HUES6 (cell line): Measurements from ENCODE around the gene RBCK1.
A peak's percentile ranks its signal among the peaks of the same experiment; 100 is the strongest.

Experiments used
- H3K27ac ChIP-seq: 2 replicates; pipeline ENCODE4 v1.7.0; 2013; ENCODE audit warnings: low read depth, mild to moderate bottlenecking, low read length, inconsistent platforms
- H3K27me3 ChIP-seq: 2 replicates; pipeline ENCODE4 v1.6.1; 2013; ENCODE audit warnings: low read length; ENCODE audit not compliant: control insufficient read depth, insufficient read depth
- H3K36me3 ChIP-seq: 2 replicates; pipeline ENCODE4 v1.6.1; 2013; ENCODE audit warnings: low read length; ENCODE audit not compliant: control insufficient read depth, insufficient read depth
- H3K4me1 ChIP-seq: 2 replicates; pipeline ENCODE4 v1.6.1; 2013; ENCODE audit warnings: low read length; ENCODE audit not compliant: control insufficient read depth, insufficient read depth
- H3K4me3 ChIP-seq: 2 replicates; pipeline ENCODE4 v1.5.1; 2013; ENCODE audit warnings: low read depth, low read length
- H3K9ac ChIP-seq: one replicate; pipeline ENCODE4 v1.6.1; 2013; ENCODE audit warnings: mild to moderate bottlenecking, low read length
- H3K9me3 ChIP-seq: 2 replicates; pipeline ENCODE4 v1.6.1; 2013; ENCODE audit warnings: low read depth, low read length; ENCODE audit not compliant: control insufficient read depth, insufficient read depth

The RBCK1 gene

DNA sequence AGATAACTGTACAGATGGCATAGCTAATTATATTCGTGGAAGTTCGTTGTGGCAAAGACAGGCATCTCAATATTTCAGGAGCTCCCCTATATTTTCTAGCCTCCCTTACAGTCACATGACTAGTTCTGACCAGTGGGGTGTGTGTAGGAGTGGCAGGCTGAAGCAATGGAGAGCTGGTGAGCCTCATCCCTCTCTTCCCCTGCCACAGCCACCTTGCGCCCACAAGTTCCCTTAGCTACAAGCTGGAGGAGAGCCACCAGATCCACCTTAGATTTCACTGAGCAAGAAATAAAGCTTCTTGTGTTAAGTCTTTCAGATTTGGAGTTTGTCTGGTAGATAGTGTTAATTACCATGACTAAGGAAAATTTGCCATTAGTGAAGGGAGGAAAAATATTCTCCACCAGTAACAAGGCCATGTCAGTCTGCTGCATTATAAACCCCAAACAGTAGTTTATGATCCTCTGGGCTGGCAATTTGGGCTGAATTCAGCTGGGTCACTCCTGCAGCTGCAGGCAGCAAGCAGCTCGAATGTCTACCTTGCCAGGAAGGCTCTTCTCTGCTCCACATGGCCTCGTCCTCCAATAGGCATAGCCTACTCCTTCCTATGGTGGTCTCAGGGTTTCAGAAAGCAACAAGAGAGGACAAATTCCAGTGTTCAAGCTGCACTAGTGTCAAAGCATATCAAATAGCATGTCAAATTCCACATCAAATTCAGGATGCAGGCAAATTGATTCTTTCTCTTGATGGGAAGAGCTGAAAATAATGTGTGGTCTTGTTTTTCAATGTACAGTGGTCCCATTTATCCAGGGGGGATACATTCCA, 7.4 kb upstream of the RBCK1 start:
- no peak overlapping the region for H3K9ac ChIP-seq

DNA sequence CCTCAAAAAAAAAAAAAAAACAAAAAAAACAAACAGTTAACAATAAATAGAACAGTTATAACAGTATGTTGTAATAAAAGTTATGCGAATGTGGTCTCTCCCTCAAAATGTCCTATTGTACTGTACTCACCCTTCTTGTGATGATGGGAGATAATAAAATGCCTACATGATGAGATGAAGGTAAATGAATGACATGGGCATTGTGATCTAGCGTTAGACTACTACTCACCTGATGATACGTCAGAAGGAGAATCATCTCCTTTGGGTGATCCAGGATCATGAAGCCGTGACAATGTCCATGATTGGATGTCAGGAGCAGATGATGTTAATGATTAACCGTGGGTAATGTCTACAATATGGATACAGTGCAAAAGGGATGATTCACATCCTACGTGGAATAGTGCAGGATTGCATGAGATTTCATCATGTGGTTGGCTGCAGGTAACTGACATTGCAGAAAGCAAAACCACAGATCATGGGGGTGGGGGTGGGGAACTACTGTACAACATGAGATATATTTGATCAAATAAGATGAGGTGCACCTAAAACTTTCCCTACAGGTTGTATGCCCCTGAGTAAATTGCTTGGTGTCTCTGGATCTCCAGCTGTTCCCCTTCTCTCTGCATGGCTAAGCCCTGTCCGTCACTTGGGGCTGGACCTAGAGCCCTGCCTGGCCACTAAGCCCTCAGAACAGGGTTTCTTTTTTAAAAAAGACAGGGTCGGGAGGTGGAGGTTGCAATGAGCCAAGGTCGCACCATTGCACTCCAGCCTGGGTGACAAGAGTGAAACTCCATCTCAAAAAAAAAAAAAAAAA, 6.2 kb upstream of the RBCK1 start:
- Histone ChIP-seq H3K4me1 (peaks cover 14% of the 10 kb centered on the region), H3K9ac (no peak overlapping the region), H3K27ac (no peak overlapping the region), H3K4me3 (no peak overlapping the region), H3K27me3 (no peaks in the 10 kb centered on the region), H3K36me3 (peaks cover 3% of the 10 kb centered on the region), H3K9me3 (peaks cover 8% of the 10 kb centered on the region; the same call in 1 of the 2 replicates)

More for the DNA sequence above, 7.4 kb upstream of the RBCK1 start:
- Histone ChIP-seq H3K9me3 (peaks cover 8% of the 10 kb centered on the region; the same call in 1 of the 2 replicates), H3K4me3 (no peak overlapping the region), H3K4me1 (peaks cover 10% of the 10 kb centered on the region), H3K36me3 (peaks cover 15% of the 10 kb centered on the region), H3K27me3 (no peaks in the 10 kb centered on the region), H3K27ac (no peak overlapping the region)

DNA sequence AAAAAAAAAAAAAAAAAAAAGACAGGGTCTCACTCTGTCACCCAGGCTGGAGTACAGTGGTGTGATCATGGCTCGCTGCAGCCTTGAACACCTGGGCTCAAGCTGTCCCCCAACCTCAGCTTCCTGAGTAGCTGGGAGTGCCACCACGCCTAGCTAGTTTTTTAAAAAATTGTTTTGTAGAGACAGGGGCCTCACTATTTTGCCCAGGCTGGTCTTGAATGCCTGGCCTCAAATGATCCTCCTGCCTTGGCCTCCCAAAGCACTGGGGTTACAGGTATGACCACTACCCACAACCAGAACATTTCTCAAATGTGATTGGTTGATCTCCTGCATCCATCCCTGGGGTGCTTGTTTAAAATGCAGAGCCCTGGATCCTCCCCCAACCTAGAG, 5.6 kb upstream of the RBCK1 start:
- no peak overlapping the region for H3K27ac ChIP-seq
- no peaks in the 10 kb centered on the region for H3K36me3 ChIP-seq
- peaks cover 16% of the 10 kb centered on the region for H3K4me1 ChIP-seq
- no peaks in the 10 kb centered on the region for H3K27me3 ChIP-seq
- no peak overlapping the region for H3K9ac ChIP-seq
- H3K4me3 ChIP-seq, result no peak overlapping the region
- peaks cover 8% of the 10 kb centered on the region; the same call in 1 of the 2 replicates for H3K9me3 ChIP-seq

DNA sequence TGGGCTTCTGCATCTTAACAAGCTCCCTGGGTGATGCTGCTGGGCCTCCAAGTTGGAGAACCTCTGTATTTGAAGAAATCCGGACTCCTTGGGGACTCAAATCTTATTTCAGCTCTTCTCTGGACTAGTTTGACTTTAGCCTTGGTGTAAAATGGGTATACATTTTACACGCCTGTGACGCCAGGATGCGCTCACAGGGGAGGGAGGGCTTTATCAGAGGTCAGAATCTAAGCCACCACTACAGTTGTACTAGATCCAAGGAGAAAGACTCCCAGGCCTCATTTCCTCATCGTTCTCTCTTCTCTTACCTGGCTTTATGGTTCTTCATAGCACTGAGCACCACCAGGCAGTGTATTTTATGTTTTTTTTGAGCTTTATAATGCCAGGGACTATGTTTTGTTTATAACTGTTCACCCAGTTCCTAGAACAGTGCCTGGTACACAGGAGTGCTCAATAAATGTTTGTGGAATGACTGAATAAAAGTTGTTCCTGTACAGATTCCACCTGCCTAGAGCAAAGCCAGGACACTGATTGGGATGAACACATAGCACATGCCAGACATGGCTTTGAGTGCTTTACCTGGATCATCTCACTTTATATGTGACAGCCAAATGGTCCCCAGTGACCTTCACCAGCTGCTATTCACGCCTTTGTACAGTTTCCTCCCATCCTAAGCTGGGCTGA, 5.1 kb upstream of the RBCK1 start:
- Histone ChIP-seq H3K27me3 (no peaks in the 10 kb centered on the region), H3K4me1 (peaks cover 16% of the 10 kb centered on the region), H3K9ac (no peak overlapping the region), H3K36me3 (no peaks in the 10 kb centered on the region), H3K9me3 (peaks cover 8% of the 10 kb centered on the region; the same call in 1 of the 2 replicates), H3K27ac (no peak overlapping the region), H3K4me3 (no peak overlapping the region)

DNA sequence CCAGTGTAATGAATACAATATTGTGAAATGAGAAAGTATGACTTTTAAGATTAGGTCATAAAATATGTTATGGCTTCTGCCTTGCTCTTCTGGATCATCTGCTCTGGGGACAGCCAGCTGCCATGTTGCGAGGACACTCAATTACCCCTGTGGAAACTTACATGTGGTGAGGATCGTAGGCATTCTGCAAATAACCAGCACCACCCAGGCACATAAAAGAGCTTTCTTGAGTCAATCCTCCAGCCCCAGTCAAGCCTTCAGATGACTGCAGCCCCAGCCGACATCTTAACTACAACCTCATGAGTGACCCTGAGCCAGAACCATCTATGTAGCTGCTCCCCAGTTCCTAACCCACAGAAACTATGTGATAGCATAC, 4.5 kb upstream of the RBCK1 start:
- Histone ChIP-seq H3K36me3 (no peaks in the 10 kb centered on the region), H3K27ac (no peak overlapping the region), H3K4me1 (peaks cover 16% of the 10 kb centered on the region), H3K27me3 (no peaks in the 10 kb centered on the region), H3K9me3 (peaks cover 8% of the 10 kb centered on the region; the same call in 1 of the 2 replicates), H3K9ac (no peak overlapping the region), H3K4me3 (no peak overlapping the region)

DNA sequence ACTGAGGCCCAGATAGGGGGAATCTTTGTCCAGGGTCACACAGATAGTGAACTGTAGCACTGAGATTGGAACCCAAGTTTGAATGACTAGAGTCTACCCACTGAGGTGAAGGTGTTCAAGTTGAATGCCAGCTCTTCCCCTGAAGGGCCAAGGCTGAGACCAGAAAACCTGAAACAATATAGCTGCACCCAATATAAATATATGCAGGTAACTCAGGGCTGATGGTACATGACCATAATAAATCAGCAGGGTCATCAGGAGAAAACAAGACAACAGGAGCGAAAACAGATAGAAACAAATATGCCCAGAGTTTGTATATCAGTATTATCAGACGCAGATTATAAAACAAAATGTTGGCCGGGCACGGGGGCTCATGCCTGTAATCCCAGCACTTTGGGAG, 4.0 kb upstream of the RBCK1 start:
- Histone ChIP-seq H3K4me3 (no peak overlapping the region), H3K27me3 (no peaks in the 10 kb centered on the region), H3K9ac (no peak overlapping the region), H3K36me3 (no peaks in the 10 kb centered on the region), H3K27ac (no peak overlapping the region), H3K9me3 (peaks cover 8% of the 10 kb centered on the region; the same call in 1 of the 2 replicates), H3K4me1 (peaks cover 19% of the 10 kb centered on the region)

DNA sequence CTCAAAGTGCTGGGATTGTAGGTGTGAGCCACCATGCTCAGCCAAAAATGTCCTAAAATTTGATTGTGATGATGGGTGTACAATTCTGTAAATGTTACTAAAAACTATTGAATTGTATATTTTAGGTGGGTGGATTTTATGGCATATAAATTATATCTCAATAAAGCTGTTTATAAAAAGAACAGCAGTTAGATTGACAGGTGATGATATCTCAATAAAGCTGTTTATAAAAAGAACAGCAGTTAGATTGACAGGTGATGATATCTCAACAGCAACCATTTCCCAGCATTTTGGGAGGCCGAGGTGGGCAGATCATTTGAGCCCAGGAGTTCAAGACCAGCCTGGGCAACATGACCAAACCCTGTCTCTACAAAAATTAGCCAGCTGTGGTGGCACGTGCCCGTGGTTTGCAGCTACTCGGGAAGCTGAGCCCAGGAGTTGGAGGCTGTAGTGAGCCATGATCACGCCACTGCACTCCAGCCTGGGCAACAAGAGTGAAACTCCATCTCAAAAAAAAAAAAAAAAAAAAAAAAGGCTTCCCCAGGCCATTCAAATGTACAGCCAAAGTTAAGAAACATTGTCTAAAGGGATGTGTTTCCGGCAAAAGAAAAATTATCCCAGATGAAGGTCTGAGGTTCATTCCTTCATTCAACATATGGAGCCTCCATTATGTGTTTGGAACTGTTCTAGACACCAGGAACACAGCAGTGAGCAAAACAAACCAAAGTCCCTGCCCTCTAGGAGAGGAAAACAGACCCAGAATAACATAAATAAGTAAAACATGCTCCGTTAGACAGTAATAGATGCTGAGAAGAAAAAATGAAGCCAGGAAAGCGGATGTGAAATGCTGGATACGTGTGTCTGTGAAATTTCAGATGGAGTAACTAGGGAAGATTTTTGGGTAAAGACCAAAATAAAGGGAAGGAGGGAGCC, 1.6 kb upstream of the RBCK1 start:
- H3K9ac ChIP-seq, result peak overlapping the region; percentile 71
- H3K4me1 ChIP-seq, result peaks cover 14% of the 10 kb centered on the region
- H3K27ac ChIP-seq, result no peak overlapping the region

DNA sequence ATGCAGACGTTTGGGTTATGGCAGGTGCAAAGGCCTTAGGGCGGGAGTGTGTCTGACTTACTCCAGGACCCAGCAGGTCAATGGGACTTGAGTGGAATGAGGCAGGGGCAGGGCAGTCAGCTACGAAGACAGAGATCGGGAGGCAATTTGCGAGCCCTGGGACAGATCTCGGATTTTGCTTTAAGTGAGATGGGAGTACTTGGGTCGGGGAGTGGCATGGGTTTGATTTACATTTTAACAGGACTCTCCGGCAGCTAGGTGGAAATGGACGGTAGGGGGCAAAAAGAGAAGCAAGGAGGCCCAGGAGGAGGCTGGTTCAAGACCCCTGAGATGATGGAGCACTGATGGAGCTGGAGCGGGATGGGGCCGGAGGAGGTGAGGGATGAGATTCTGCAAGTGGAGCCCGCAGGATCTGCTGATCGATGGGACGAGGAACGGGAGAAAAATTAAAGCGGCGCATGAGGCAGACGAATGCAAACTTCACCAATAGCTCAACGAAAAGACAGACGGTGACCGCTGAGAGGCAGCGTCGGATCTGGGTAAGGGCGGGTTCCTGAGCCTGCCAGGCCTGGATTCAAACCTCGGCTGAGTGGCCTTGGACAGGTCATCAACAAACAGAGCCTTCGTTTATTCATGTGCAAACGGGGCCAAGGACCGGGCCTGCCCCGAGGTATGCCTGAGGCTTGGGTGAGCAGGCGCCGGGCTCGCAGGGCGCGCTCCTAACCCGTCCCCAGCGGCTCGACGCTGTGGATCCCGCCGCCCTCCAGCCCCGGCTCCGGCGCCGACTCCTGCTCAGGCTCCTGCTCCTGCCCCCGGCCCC, 756 bp upstream of the RBCK1 start:
- Histone ChIP-seq H3K9me3 (peaks cover 10% of the 10 kb centered on the region; the same call in 1 of the 2 replicates), H3K27me3 (no peaks in the 10 kb centered on the region), H3K36me3 (peaks cover 24% of the 10 kb centered on the region), H3K4me3 (peak overlapping the region; percentile 100), H3K4me1 (peaks cover 14% of the 10 kb centered on the region), H3K27ac (no peak overlapping the region), H3K9ac (peak overlapping the region; percentile 71)

More for the DNA sequence above, 1.6 kb upstream of the RBCK1 start:
- peaks cover 16% of the 10 kb centered on the region for H3K36me3 ChIP-seq
- no peaks in the 10 kb centered on the region for H3K27me3 ChIP-seq
- H3K9me3 ChIP-seq, result peaks cover 8% of the 10 kb centered on the region; the same call in 1 of the 2 replicates
- H3K4me3 ChIP-seq, result peak overlapping the region; percentile 100

DNA sequence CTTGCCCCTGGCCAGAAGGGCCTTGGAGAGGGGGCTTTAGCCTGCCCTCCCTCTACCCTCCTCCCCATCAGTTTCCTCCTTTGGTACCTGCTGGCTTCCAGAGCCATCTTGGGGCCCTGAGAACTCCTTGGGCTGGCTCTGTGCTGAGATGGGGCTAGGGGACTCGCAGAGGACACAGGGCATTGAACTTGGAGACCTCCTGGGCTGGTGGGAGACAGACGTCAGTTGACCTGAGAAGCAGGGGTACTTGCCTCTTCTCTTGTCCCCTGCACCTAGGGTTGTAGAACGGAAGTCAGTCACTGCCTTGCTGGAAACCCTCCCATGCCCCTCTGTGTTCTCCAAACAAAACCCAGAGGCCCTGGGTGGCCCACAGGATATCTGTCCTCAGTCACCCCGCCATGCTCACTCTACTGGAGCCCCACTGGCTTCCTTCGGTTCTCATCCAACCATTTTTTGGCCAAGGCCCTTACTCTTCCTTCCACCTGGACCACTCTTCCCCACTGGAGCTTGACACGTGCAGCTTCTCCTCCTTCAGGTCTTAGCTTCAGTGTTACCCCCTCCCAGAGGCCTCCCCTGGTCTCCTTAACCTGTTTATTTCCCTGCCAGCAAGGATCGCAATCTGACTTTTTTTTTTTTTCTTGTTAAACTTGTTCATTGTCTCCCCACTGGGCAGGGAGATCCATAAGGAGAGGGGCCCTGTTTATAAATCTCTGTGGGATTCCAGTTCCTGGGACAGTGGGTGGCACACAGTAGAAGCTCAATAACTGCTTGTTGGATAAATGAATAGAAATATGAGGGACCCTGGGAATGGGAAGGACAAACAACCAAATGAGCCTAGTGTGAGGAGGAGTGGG, 971 bp downstream of the RBCK1 start:
- H3K27ac ChIP-seq, result 0 out of 2 replicates have a peak overlapping the region, but pooled peaks have one; percentile 89
- peak overlapping the region; percentile 100 for H3K4me3 ChIP-seq
- peaks cover 36% of the 10 kb centered on the region for H3K36me3 ChIP-seq
- peak overlapping the region; percentile 93 for H3K9ac ChIP-seq
- H3K27me3 ChIP-seq, result no peaks in the 10 kb centered on the region
- 0 out of 2 replicates have a peak, but pooled peaks cover 2% of the 10 kb centered on the region for H3K9me3 ChIP-seq
- peaks cover 14% of the 10 kb centered on the region for H3K4me1 ChIP-seq
